ENCODE measurements around the gene CCND3. TPM values are rescaled to one million over a fixed set of nuclear protein-coding genes. Genes with fewer than 3 reads are reported as not detected.

Gene CCND3
- total RNA-seq, 1 experiment from 2014 or later = 26.6 TPM

- ChIA-PET POLR2A (no interaction called here), CTCF (no interaction called here), RAD21 (ENCODE audit: low non-redundant PET in 1 of 2, low total read pairs in 2 of 2, uncharacterized antibody in 2 of 2, unreplicated experiment in 2 of 2) (no interaction called here)
- no peaks in the 10 kb centered on the region for H4K20me1 ChIP-seq (ENCODE audit: insufficient read depth)
- BruUV-seq (replicated peaks) = no TSS peak
- no peak overlapping the region for H2AFZ ChIP-seq (ENCODE audit: low read depth, low read length, poor library complexity, severe bottlenecking)
- H3K9me3 ChIP-seq (ENCODE audit: control insufficient read depth in 1 of 2, insufficient read depth in 1 of 2, low read depth in 1 of 2, low read length in 2 of 2) = no peaks in the 10 kb centered on the region
- H3K27ac ChIP-seq (ENCODE audit: low read depth, low read length) = no peak overlapping the region
- no peak overlapping the region for H3K9ac ChIP-seq (ENCODE audit: low read length)
- H3K9me2 ChIP-seq (ENCODE audit: insufficient read depth) = no peaks in the 10 kb centered on the region
- H3K4me1 ChIP-seq (ENCODE audit: control insufficient read depth in 1 of 2, insufficient read depth in 2 of 2, low read length in 2 of 2) = peaks cover 9 to 21% of the 10 kb centered on the region in 2 experiments
- H3K4me3 ChIP-seq (replicated peaks in 1 of 2; ENCODE audit: low read depth in 1 of 2, low read length in 2 of 2) = no peak overlapping the region
- DNase-seq (ENCODE audit: low read depth, low spot score) (no peak), ATAC-seq (no peak)
- H3K27me3 ChIP-seq (ENCODE audit: insufficient read depth, low read length) = no peaks in the 10 kb centered on the region
- TF ChIP-seq POLR2A (IDR thresholded peaks at IDR 0.05; ENCODE audit: borderline replicate concordance, extremely low read depth, insufficient read depth, insufficient read length) (no peak), CEBPB (IDR thresholded peaks at IDR 0.05; ENCODE audit: low read depth) (no peak), EZH2 (IDR thresholded peaks at IDR 0.05) (no peak), ATF3 (IDR thresholded peaks at IDR 0.05) (no peak), TCF7L2 (IDR thresholded peaks at IDR 0.05; ENCODE audit: borderline replicate concordance, extremely low read depth, insufficient read depth, insufficient read length) (no peak), ELF1 (IDR thresholded peaks at IDR 0.05; ENCODE audit: borderline replicate concordance, low read depth) (no peak), REST (IDR thresholded peaks at IDR 0.05; ENCODE audit: low read depth) (no peak), EGR1 (IDR thresholded peaks at IDR 0.05; ENCODE audit: low read depth) (no peak), SIN3A (IDR thresholded peaks at IDR 0.05; ENCODE audit: low read depth) (no peak), EZH2phosphoT487 (IDR thresholded peaks at IDR 0.05; ENCODE audit: borderline replicate concordance) (no peak), ZBTB33 (IDR thresholded peaks at IDR 0.05; ENCODE audit: extremely low read depth, insufficient replicate concordance, low read length) (no peak), YY1 (IDR thresholded peaks at IDR 0.05; ENCODE audit: extremely low read depth, insufficient replicate concordance, low read depth, low read length) (no peak)
- H3K36me3 ChIP-seq (ENCODE audit: control insufficient read depth in 1 of 2, insufficient read depth in 2 of 2, low read length in 2 of 2) = no peaks in the 10 kb centered on the region
- H3K79me2 ChIP-seq (ENCODE audit: insufficient read depth, low read length) = no peaks in the 10 kb centered on the region
- H3K4me2 ChIP-seq (ENCODE audit: low read length) = no peak overlapping the region
- intact Hi-C loops (cut with micrococcal nuclease) = no loop called here
These were observed 33.7 kb upstream of the CCND3 start for GRCh38 chr6:41975276-41975675.

Measured in HCT116 (cell line).